PC-3 (cell line): ENCODE data around the gene RGS17. TPM values are rescaled to one million over a fixed set of nuclear protein-coding genes. Genes with fewer than 3 reads are reported as not detected.

Experiments
- ATAC-seq: fragments of 200-7000 bp; cut with Tn5 transposase; 2 replicates; pipeline ENCODE4 v1.9.1; 2020; ENCODE audit warnings: mild to moderate bottlenecking, moderate library complexity
- BruUV-seq: library from RNA; stranded (reverse); fragments of 400-500 nt; replicated peaks from 2 replicates; lab custom pipeline; 2021; lab: Mats Ljungman, UMichigan
- CTCF ChIA-PET: fragments of 300-600 bp; sonication (Branson Sonifier 250); formaldehyde crosslinking; loops from one replicate; lab custom pipeline; 2022; ENCODE audit warnings: antibody characterized with exemption; lab: Charles Lee
- POLR2A ChIA-PET: fragments of 300-600 bp; sonication (Branson Sonifier 250); formaldehyde crosslinking; loops from one replicate; lab custom pipeline; 2022; ENCODE audit warnings: antibody characterized with exemption; ENCODE audit not compliant: unreplicated experiment; lab: Charles Lee
- DNase-seq: peaks from one replicate; pipeline ENCODE4 v3.0.0-alpha.2; 2015
- H2AFZ ChIP-seq: fragments of 300-600 bp; sonication (generic); 2 replicates; pipeline ENCODE4 v1.6.0; 2016; ENCODE audit warnings: antibody characterized with exemption, low read length
- H3F3A ChIP-seq: fragments of 300-600 bp; sonication (generic); one replicate; pipeline ENCODE4 v1.6.0; 2017; ENCODE audit warnings: antibody characterized with exemption, low read length, control low read depth, mild to moderate bottlenecking; ENCODE audit not compliant: unreplicated experiment
- H3K27ac ChIP-seq: fragments of 300-600 bp; sonication (generic); 2 replicates; pipeline ENCODE4 v1.5.1; 2016; ENCODE audit warnings: mild to moderate bottlenecking, low read length
- H3K27me3 ChIP-seq: fragments of 300-600 bp; sonication (generic); 2 replicates; pipeline ENCODE4 v1.6.1; 2016; ENCODE audit warnings: low read length, mixed read lengths
- H3K36me3 ChIP-seq: fragments of 300-600 bp; sonication (generic); 2 replicates; pipeline ENCODE4 v1.6.1; 2016; ENCODE audit warnings: low read depth, mixed run types, low read length, mixed read lengths
- H3K4me1 ChIP-seq: fragments of 300-600 bp; sonication (generic); 2 replicates; pipeline ENCODE4 v1.5.1; 2016; ENCODE audit warnings: low read length; ENCODE audit not compliant: insufficient read depth
- H3K4me2 ChIP-seq: fragments of 300-600 bp; sonication (generic); 2 replicates; pipeline ENCODE4 v1.6.0; 2016; ENCODE audit warnings: low read length
- H3K4me3 ChIP-seq: fragments of 300-600 bp; sonication (generic); 2 replicates; pipeline ENCODE4 v1.5.1; 2016; ENCODE audit warnings: mild to moderate bottlenecking, low read length, mixed read lengths
- H3K79me2 ChIP-seq: fragments of 300-600 bp; sonication (generic); 2 replicates; pipeline ENCODE4 v1.6.1; 2017; ENCODE audit warnings: low read length, mixed read lengths
- H3K9ac ChIP-seq: fragments of 300-600 bp; sonication (generic); 2 replicates; pipeline ENCODE4 v1.6.0; 2016; ENCODE audit warnings: mild to moderate bottlenecking, low read length
- H3K9me2 ChIP-seq: fragments of 300-600 bp; sonication (generic); replicated peaks from 2 replicates; pipeline ENCODE4 v1.6.1; 2016; ENCODE audit warnings: mixed run types, low read length, mixed read lengths
- H3K9me3 ChIP-seq: fragments of 300-600 bp; sonication (generic); 2 replicates; pipeline ENCODE4 v1.6.1; 2016; ENCODE audit warnings: low read length, mixed read lengths
- H4K20me1 ChIP-seq: fragments of 300-600 bp; sonication (generic); 2 replicates; pipeline ENCODE4 v1.6.1; 2016; ENCODE audit warnings: low read length, mixed read lengths
- EZH2 ChIP-seq: fragments of 300-600 bp; sonication (generic); IDR thresholded peaks from one replicate; pipeline ENCODE4 v1.6.1; 2017; ENCODE audit warnings: antibody characterized with exemption, mild to moderate bottlenecking, low read length; ENCODE audit not compliant: unreplicated experiment
- EZH2phosphoT487 ChIP-seq: fragments of 300-600 bp; sonication (generic); IDR thresholded peaks from 2 replicates; pipeline ENCODE4 v1.6.1; 2018; ENCODE audit warnings: mild to moderate bottlenecking, antibody characterized with exemption, low read length, borderline replicate concordance
- intact Hi-C: fragments of 100-400 bp; cut with micrococcal nuclease; formaldehyde crosslinking; loops from 2 replicates; pipeline ENCODE4 v1.9.0; 2023
- total RNA-seq: library from RNA; depleted of rRNA; stranded (reverse); fragments of >200 nt; gene quantifications from 2 replicates; pipeline ENCODE4 v1.2.3, GENCODE V29; 2014
- TF ChIP-seq, protein P1 (sequence below): fragments of 300-600 bp; sonication (generic); conservative IDR thresholded peaks from 2 replicates; pipeline ENCODE4 v1.5.1; 2017; ENCODE audit warnings: antibody characterized with exemption, low read depth, mild to moderate bottlenecking, low read length

The RGS17 gene
- total RNA-seq, 1 experiment from 2014 or later, result 1.4 TPM

DNA sequence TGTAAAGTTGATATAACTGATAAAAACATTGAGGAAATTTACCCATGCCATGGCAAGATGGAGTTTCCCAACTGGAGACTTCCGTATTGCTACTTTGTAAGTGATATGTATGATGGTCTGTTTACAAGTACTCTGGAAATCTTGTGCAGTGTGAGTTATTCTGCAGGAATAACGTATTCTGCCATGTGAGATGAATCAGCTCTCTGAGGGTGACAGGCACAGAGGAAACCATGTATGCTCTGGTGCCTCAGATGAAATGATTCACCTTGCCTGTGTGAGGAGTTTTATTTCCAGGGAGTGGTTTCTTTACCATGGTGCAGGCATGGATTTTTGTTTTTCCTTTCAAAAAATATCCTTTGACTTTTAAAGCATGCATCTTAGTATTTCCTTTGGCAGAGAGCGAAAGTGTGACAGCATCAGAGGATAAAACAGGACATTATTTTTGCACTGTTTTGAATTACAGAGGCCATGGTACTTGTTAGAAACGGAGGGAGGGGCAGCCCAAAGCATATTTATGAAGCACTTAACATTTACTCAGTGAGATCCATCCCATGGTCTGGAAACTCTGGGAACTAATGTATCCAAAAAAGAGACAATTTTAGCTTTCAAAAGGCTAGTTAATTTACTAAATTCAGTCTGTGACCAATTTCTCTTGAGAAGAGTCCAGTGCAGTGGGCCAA, 92.6 kb downstream of the RGS17 start:
- peak; percentile 74 for DNase-seq
- H3F3A ChIP-seq, result no peaks in the 10 kb centered on the region
- H3K27me3 ChIP-seq, result no peaks in the 10 kb centered on the region
- no peaks in the 10 kb centered on the region for H4K20me1 ChIP-seq
- peak overlapping the region; percentile 70 for H3K27ac ChIP-seq
- H3K9me3 ChIP-seq, result no peaks in the 10 kb centered on the region
- TF ChIP-seq, protein P1, sequence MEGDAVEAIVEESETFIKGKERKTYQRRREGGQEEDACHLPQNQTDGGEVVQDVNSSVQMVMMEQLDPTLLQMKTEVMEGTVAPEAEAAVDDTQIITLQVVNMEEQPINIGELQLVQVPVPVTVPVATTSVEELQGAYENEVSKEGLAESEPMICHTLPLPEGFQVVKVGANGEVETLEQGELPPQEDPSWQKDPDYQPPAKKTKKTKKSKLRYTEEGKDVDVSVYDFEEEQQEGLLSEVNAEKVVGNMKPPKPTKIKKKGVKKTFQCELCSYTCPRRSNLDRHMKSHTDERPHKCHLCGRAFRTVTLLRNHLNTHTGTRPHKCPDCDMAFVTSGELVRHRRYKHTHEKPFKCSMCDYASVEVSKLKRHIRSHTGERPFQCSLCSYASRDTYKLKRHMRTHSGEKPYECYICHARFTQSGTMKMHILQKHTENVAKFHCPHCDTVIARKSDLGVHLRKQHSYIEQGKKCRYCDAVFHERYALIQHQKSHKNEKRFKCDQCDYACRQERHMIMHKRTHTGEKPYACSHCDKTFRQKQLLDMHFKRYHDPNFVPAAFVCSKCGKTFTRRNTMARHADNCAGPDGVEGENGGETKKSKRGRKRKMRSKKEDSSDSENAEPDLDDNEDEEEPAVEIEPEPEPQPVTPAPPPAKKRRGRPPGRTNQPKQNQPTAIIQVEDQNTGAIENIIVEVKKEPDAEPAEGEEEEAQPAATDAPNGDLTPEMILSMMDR, result no peak
- H3K36me3 ChIP-seq, result no peaks in the 10 kb centered on the region
- no TSS peak for BruUV-seq
- H3K9ac ChIP-seq, result no peak overlapping the region
- peaks cover 15% of the 10 kb centered on the region for H3K4me1 ChIP-seq
- H3K79me2 ChIP-seq, result no peaks in the 10 kb centered on the region
- intact Hi-C loops, result loop anchor here (2.0 to 10.0 kb wide), 2 partner anchors 52 to 176 kb away; no protein-coding TSS in a partner anchor
- H2AFZ ChIP-seq, result peak overlapping the region; percentile 18; the same call in 1 of the 2 replicates
- POLR2A ChIA-PET, result no interaction called here
- no peak overlapping the region for H3K4me3 ChIP-seq
- H3K4me2 ChIP-seq, result peak overlapping the region; percentile 47
- peak; percentile 99 for ATAC-seq
- no peaks in the 10 kb centered on the region for H3K9me2 ChIP-seq
- CTCF ChIA-PET, result no interaction called here

DNA sequence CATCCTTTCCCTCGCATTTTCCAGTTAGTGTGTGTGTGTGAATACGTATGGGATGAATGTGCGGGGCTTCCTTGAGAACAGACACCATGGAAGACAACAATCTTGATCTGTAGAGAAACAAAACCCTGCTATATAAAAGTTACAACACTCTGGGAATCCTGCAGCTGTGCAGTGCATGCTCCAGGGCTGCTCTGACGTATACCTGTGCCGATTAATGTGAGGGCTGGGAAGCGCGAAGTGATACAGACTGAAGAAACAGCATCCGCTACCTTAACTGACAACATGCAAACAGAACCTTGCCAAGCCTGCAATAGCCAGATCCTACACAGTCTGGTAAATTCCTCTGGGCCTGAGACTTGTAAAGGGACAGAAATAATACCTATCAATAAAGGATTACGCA, 96.9 kb downstream of the RGS17 start:
- CTCF ChIA-PET, result no interaction called here

More for the DNA sequence above, 96.9 kb downstream of the RGS17 start:
- Histone ChIP-seq H3K79me2 (no peaks in the 10 kb centered on the region), H3K36me3 (no peaks in the 10 kb centered on the region), H3F3A (no peaks in the 10 kb centered on the region), H3K4me2 (no peak overlapping the region), H3K4me1 (peaks cover 37% of the 10 kb centered on the region), H3K27me3 (no peaks in the 10 kb centered on the region), H3K27ac (no peak overlapping the region), H4K20me1 (no peaks in the 10 kb centered on the region), H3K9me2 (no peaks in the 10 kb centered on the region), H3K9ac (no peak overlapping the region), H2AFZ (no peak overlapping the region), H3K4me3 (no peak overlapping the region), H3K9me3 (no peaks in the 10 kb centered on the region)
- no peak for TF ChIP-seq EZH2
- TF ChIP-seq, protein P1, result no peak
- TF ChIP-seq EZH2phosphoT487, result no peak
- POLR2A ChIA-PET, result no interaction called here
- intact Hi-C loops, result loop anchor here (10.0 kb wide), 1 partner anchor 181 kb away; no protein-coding TSS in a partner anchor
- no peak for ATAC-seq
- BruUV-seq, result no TSS peak
- no peak for DNase-seq
